HG02623 (cell line): ENCODE data around the gene NAALADL2.
"Not testable (repeated sequence)": the region's sequence is repeated elsewhere in the genome, so short reads cannot be mapped to it uniquely, and the experiment has no call there.

ENCODE experiments used
- ATAC-seq: cut with Tn5 transposase; IDR thresholded peaks from one replicate; pipeline ENCODE4 v1.9.1; 2021; ENCODE audit warnings: moderate library complexity; ENCODE audit not compliant: unreplicated experiment

The NAALADL2 gene

GRCh38 chr3:175528693-175529092 lies 669.6 kb downstream of the NAALADL2 start:
- ATAC-seq: not testable (repeated sequence)

DNA sequence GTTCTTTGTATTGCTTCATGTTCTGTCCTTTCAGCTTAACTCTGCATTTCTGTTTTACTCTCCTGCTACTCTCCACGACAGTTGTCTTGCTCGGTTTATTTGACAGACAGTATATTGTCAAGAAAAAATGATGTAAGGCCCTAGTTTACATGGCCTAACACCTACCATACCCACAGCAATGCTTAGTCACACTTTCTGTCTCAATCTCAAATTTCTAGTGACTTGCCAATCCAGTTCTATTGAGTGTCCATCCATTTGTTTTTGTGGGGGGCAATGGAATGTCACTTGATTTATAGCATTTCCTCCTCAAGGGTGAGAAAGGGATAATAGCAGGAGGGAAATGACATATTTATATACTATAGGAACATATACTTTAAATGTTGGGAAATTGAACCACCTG lies 676.2 kb downstream of the NAALADL2 start:
- no peak for ATAC-seq

GRCh38 chr3:175546115-175546514 lies 687.0 kb downstream of the NAALADL2 start:
- ATAC-seq: no peak

- ATAC-seq: no peak
Measured at GRCh38 chr3:175552929-175553328, 693.8 kb downstream of the NAALADL2 start.

GRCh38 chr3:175554801-175555200 lies 695.7 kb downstream of the NAALADL2 start:
- no peak for ATAC-seq

GRCh38 chr3:175558261-175558660 lies 699.1 kb downstream of the NAALADL2 start:
- ATAC-seq: no peak

- ATAC-seq: no peak
Measured at GRCh38 chr3:175564363-175564762, 705.2 kb downstream of the NAALADL2 start.

DNA sequence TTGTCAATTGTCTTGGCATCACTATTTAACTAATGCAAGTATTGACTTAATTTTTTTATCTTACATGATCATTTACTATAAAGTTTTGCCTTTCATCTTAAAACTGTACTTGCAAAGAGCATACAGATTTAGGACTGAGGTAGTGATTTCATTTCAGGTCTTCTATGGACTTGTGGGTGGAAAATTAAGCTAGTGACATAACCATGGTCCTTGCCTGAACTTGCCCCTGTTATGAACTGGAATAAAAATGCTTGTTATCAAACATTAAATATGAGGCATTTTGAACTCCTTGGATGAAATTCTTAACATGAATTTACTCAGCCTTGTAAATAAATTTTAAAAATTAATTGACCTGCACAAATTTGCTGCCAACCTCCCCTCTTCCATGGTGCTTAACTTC lies 712.0 kb downstream of the NAALADL2 start:
- ATAC-seq: no peak

GRCh38 chr3:175573226-175573625 lies 714.1 kb downstream of the NAALADL2 start:
- no peak for ATAC-seq

DNA sequence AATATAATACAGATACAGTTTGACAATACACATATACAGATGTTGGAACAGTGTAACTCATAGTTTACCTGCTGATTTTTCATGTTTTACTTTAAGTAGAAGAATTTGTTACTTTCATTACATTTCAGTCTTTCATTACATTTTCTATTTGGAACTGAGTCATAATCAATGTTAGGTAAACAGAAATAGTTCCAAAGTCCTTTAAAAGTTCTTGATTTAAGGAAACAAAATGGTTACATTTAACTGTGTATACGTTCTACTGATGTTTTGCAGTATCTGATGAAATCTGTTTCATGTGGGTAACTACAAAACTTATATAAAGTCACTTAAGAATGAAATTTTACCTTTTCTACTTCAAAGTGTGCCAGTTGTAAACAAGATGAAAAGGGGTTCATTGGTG lies 721.2 kb downstream of the NAALADL2 start:
- no peak for ATAC-seq

DNA sequence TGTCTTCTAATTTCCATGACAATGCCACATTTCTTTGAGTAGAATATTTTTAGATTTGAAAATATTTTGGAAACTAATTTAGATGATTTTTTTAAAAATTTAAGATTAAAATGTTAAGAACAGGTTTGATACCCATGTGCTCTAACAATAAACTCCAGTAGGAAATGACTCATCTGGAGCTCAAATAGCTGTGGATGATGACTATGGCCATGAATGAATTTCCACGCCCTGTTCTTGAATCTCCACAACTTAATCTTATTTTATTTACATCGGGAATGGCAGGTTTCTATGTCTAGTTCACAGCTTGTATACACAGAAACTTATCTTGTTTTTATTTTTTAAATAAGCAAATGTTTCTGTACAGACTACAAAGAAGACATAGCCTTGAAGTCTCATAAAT lies 726.8 kb downstream of the NAALADL2 start:
- ATAC-seq: no peak

- ATAC-seq: no peak
Measured at GRCh38 chr3:175590745-175591144, 731.6 kb downstream of the NAALADL2 start.

- ATAC-seq: no peak
Measured at GRCh38 chr3:175591375-175591774, 732.2 kb downstream of the NAALADL2 start.

- no peak for ATAC-seq
Measured at GRCh38 chr3:175593331-175593730, 734.2 kb downstream of the NAALADL2 start.

DNA sequence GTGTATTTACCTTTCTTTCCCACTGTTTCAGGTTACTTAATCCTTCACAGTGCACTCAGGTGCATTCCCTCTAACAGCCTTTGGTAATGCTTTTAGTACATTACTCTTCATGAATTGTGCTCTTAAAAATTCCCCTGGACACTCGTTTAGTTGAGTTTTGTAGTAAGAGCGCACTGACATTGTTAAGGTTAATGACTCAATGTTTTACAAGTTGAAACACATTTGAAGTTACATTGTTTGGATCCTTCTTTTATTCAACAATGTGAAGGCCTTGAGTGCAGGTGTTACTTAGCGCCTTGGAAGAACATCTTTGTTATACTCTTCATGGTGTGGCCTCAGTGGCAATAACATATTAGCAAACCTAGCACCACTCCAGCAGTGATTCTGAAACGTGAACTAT lies 739.6 kb downstream of the NAALADL2 start:
- ATAC-seq: no peak

DNA sequence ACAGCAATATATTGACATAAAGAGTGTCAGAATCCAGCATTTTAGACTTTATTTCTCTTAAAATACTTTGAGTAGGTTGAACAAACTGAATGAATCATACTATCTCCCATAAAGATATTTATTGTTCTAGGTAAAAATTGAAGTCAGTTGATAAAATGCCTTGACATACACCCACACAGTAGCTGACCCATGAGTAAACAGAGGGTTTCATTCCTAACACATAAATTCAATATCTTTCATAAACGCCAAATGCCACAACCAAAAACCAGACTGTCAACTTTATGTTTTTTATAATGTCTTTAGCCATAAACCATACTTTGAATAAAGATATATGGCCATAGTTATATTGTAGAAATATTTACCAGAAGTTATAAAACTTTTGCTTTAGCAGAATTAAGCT lies 742.4 kb downstream of the NAALADL2 start:
- no peak for ATAC-seq

DNA sequence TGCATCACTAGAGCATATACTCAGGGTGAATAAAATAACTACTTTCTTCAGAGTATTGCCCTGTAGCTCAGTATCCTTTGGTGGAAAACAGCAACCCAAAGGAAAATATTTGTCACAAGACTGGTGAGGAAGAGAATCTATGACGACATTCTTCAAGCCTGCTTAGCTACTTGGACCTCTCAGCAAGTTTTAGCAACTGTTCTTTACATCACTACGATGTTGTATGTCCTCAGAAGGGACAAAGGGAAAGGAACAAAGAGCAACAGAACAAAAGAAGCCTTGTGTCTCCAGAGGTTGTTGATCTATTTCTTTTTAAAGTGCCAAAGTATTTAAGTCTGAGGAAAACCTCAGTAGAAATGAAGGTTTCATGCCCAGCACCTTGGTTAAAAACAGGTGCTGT lies 746.7 kb downstream of the NAALADL2 start:
- ATAC-seq: no peak

DNA sequence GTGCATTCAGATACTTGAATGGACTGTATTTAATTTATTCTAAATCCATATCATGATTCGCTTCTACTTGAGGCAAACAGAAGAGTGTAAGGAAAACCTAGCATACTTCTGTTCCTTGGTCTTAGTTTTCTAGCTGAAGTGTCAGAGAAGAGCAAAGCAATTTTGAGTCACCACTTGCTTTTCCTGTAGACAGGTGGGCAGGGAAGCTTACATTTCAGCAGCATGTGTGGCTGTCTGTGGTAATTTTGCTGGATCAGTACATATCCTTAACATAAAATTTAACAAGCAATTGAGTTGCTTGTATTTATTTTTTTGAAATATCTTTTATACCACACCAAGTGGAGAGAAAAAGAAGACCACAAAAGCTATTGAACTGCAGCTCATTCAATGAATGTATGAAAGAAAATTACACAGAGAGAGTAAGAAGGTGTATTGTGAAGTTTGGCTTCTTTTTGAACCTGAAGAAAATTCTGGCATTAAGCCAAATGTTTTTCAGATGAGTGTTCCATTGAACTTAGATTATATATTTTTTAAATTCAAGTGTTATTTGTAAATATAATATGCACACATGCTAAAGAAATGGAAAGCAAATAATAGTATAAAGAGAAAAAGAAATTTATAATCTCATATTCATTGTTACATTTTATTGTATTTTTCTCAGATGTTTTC lies 747.6 kb downstream of the NAALADL2 start:
- ATAC-seq: no peak

GRCh38 chr3:175608356-175608755 lies 749.2 kb downstream of the NAALADL2 start:
- no peak for ATAC-seq

GRCh38 chr3:175608911-175609310 lies 749.8 kb downstream of the NAALADL2 start:
- no peak for ATAC-seq

GRCh38 chr3:175612487-175613196 lies 753.5 kb downstream of the NAALADL2 start:
- ATAC-seq: no peak

GRCh38 chr3:175614107-175614506 lies 755.0 kb downstream of the NAALADL2 start:
- not testable (repeated sequence) for ATAC-seq

DNA sequence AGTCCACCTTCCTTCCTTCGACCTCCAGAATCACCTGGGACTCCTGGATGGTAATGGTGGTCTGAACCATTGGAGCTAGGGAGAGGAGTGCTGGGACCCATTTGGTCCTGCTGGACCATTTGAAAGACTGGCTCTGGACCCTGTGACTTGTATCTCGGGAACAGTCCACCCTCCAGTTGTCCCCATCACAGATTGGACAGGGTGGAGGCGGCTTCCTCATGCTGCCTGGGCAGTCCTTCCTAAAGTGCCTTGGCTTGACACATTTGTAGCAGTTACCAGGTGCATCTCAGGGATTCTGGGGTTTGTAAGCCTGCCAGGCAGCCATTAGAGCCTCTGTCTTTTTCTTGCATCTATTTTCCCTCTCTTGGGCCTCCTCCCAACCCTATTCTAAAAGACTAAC lies 758.1 kb downstream of the NAALADL2 start:
- no peak for ATAC-seq
